Measurements from ENCODE around the gene FBRSL1. TPM values are rescaled to one million over a fixed set of nuclear protein-coding genes. Genes with fewer than 3 reads are reported as not detected.

FBRSL1 gene
- total and polyA plus RNA-seq, 2 donors (not counting 1 experiment from before 2014, with no cell fraction given) = 62.6 to 112 TPM

GRCh38 chr12:132508860-132509732 lies 19.1 kb downstream of the FBRSL1 start:
- TF ChIP-seq CTCF (IDR thresholded peaks at IDR 0.05) (no peak), EZH2 (IDR thresholded peaks at IDR 0.05; ENCODE audit: borderline replicate concordance, insufficient read depth, low read depth, low read length, poor library complexity, severe bottlenecking) (no peak)
- ATAC-seq (ENCODE audit: low read depth) (no peak), DNase-seq (no peak)
- WGBS (ENCODE audit: insufficient coverage) = 71% methylated on average over 53 of the region's 53 CpGs
- POLR2A ChIA-PET = no interaction called here
- peaks cover 0 to 20% of the 10 kb centered on the region in 2 experiments for H3K36me3 ChIP-seq (replicated peaks in 1 of 2; ENCODE audit: control extremely low read depth in 1 of 2, control insufficient read depth in 1 of 2, extremely low read depth in 1 of 2, insufficient read depth in 2 of 2, low read length in 1 of 2)
- H2AFZ ChIP-seq (ENCODE audit: insufficient read depth, low read depth, low read length, poor library complexity, severe bottlenecking) = no peak overlapping the region
- H4K20me1 ChIP-seq (ENCODE audit: control insufficient read depth, insufficient read depth, low read length, poor library complexity, severe bottlenecking) = peaks cover 100% of the 10 kb centered on the region
- Mint-ChIP-seq H3K27me3 (no peaks in the 10 kb centered on the region), H3K27ac (no peak overlapping the region), H3K4me1 (peaks cover 31% of the 10 kb centered on the region), H3K4me3 (no peak overlapping the region), H3K9me3 (ENCODE audit: insufficient read depth) (no peaks in the 10 kb centered on the region)
- H3K4me1 ChIP-seq (ENCODE audit: control insufficient read depth in 2 of 2, insufficient read depth in 2 of 2, low read length in 2 of 2) = peaks cover 30 to 34% of the 10 kb centered on the region in 2 donors
- peaks cover 0 to 4% (median 0%) of the 10 kb centered on the region in 3 donors for H3K9me3 ChIP-seq (ENCODE audit: control extremely low read depth in 1 of 3, control insufficient read depth in 2 of 3, insufficient read depth in 1 of 3, low read length in 2 of 3)
- H3K27me3 ChIP-seq (replicated peaks in 1 of 4; ENCODE audit: control extremely low read depth in 1 of 4, control insufficient read depth in 3 of 4, insufficient read depth in 4 of 4, low read length in 3 of 4) = peaks cover 0 to 14% (median 0%) of the 10 kb centered on the region in 4 experiments
- CTCF ChIA-PET = no interaction called here
- H3K4me3 ChIP-seq (ENCODE audit: control extremely low read depth in 1 of 5, extremely low read depth in 1 of 5, insufficient read depth in 1 of 5, low read depth in 2 of 5, low read length in 4 of 5) = no peak overlapping the region
- no peak overlapping the region for H3K27ac ChIP-seq (ENCODE audit: low read length in 2 of 2)
- H3K9ac ChIP-seq (ENCODE audit: low read length) = no peak overlapping the region
- H3K79me2 ChIP-seq (ENCODE audit: control insufficient read depth, insufficient read depth, low read length) = peaks cover 77% of the 10 kb centered on the region
- intact Hi-C loops (cut with micrococcal nuclease) = no loop called here
- H3K4me2 ChIP-seq (replicated peaks; ENCODE audit: low read depth, low read length, poor library complexity, severe bottlenecking) = no peak overlapping the region

GRCh38 chr12:132510111-132510724 lies 20.3 kb downstream of the FBRSL1 start:
- 75% methylated on average over 33 of the region's 33 CpGs for WGBS (ENCODE audit: insufficient coverage)
- Histone ChIP-seq H3K27ac (ENCODE audit: low read length in 2 of 2) (no peak overlapping the region), H3K79me2 (ENCODE audit: control insufficient read depth, insufficient read depth, low read length) (peaks cover 68% of the 10 kb centered on the region), H3K4me1 (ENCODE audit: control insufficient read depth in 2 of 2, insufficient read depth in 2 of 2, low read length in 2 of 2) (peaks cover 19 to 23% of the 10 kb centered on the region in 2 donors), H4K20me1 (ENCODE audit: control insufficient read depth, insufficient read depth, low read length, poor library complexity, severe bottlenecking) (peaks cover 93% of the 10 kb centered on the region), H3K9ac (ENCODE audit: low read length) (no peak overlapping the region), H3K9me3 (ENCODE audit: control extremely low read depth in 1 of 3, control insufficient read depth in 2 of 3, insufficient read depth in 1 of 3, low read length in 2 of 3) (peaks cover 0 to 4% (median 0%) of the 10 kb centered on the region in 3 donors), H3K27me3 (replicated peaks in 1 of 4; ENCODE audit: control extremely low read depth in 1 of 4, control insufficient read depth in 3 of 4, insufficient read depth in 4 of 4, low read length in 3 of 4) (peaks cover 0 to 14% (median 0%) of the 10 kb centered on the region in 4 experiments), H3K4me2 (replicated peaks; ENCODE audit: low read depth, low read length, poor library complexity, severe bottlenecking) (no peak overlapping the region), H3K36me3 (replicated peaks in 1 of 2; ENCODE audit: control extremely low read depth in 1 of 2, control insufficient read depth in 1 of 2, extremely low read depth in 1 of 2, insufficient read depth in 2 of 2, low read length in 1 of 2) (peaks cover 0 to 25% of the 10 kb centered on the region in 2 experiments), H3K4me3 (ENCODE audit: control extremely low read depth in 1 of 5, extremely low read depth in 1 of 5, insufficient read depth in 1 of 5, low read depth in 2 of 5, low read length in 4 of 5) (no peak overlapping the region), H2AFZ (ENCODE audit: insufficient read depth, low read depth, low read length, poor library complexity, severe bottlenecking) (no peak overlapping the region)
- no peaks in the 10 kb centered on the region for H3K9me3 Mint-ChIP-seq (ENCODE audit: insufficient read depth)
- no peak overlapping the region for H3K27ac Mint-ChIP-seq
- no peaks in the 10 kb centered on the region for H3K27me3 Mint-ChIP-seq
- POLR2A ChIA-PET = no interaction called here
- CTCF ChIA-PET = no interaction called here
- no peak overlapping the region for H3K4me3 Mint-ChIP-seq
- peaks cover 22% of the 10 kb centered on the region for H3K4me1 Mint-ChIP-seq
- intact Hi-C loops (cut with micrococcal nuclease) = no loop called here
- DNase-seq (no peak), ATAC-seq (ENCODE audit: low read depth) (no peak)
- TF ChIP-seq EZH2 (IDR thresholded peaks at IDR 0.05; ENCODE audit: borderline replicate concordance, insufficient read depth, low read depth, low read length, poor library complexity, severe bottlenecking) (no peak), CTCF (IDR thresholded peaks at IDR 0.05) (no peak)
